ENCODE results near the gene PBX1.

The PBX1 gene

GRCh38 chr1:164628772-164629171 is 69.8 kb downstream of the PBX1 start:
- no peak overlapping the region for H3K9ac ChIP-seq (ENCODE audit: low read length)
- H2AFZ ChIP-seq (ENCODE audit: low read depth, low read length) = no peak overlapping the region
- no peaks in the 10 kb centered on the region for H3K9me3 ChIP-seq (ENCODE audit: insufficient read depth, low read length)
- no peaks in the 10 kb centered on the region for H3K79me2 ChIP-seq (ENCODE audit: low read length)
- H3K27me3 ChIP-seq (ENCODE audit: low read depth, low read length) = peaks cover 5% of the 10 kb centered on the region
- H3K4me3 ChIP-seq (ENCODE audit: low read length) = no peak overlapping the region
- no peaks in the 10 kb centered on the region for H3K4me1 ChIP-seq (ENCODE audit: low read length)
- H3K27ac ChIP-seq (ENCODE audit: low read length) = no peak overlapping the region
- H3K36me3 ChIP-seq (replicated peaks; ENCODE audit: low read depth, low read length) = no peaks in the 10 kb centered on the region
- no peaks in the 10 kb centered on the region for H4K20me1 ChIP-seq (ENCODE audit: insufficient read depth, low read length)
- TF ChIP-seq CTCF (IDR thresholded peaks at IDR 0.05; ENCODE audit: low read depth, low read length) (no peak), EZH2phosphoT487 (IDR thresholded peaks at IDR 0.05; ENCODE audit: low read depth) (no peak)
- no peak overlapping the region for H3K4me2 ChIP-seq (ENCODE audit: low read length)

- Histone ChIP-seq H2AFZ (ENCODE audit: low read depth, low read length) (no peak overlapping the region), H3K4me3 (ENCODE audit: low read length) (no peak overlapping the region), H3K27me3 (ENCODE audit: low read depth, low read length) (peaks cover 5% of the 10 kb centered on the region), H3K4me1 (ENCODE audit: low read length) (no peaks in the 10 kb centered on the region), H3K36me3 (replicated peaks; ENCODE audit: low read depth, low read length) (no peaks in the 10 kb centered on the region), H3K4me2 (ENCODE audit: low read length) (no peak overlapping the region), H3K27ac (ENCODE audit: low read length) (no peak overlapping the region), H3K9me3 (ENCODE audit: insufficient read depth, low read length) (no peaks in the 10 kb centered on the region), H4K20me1 (ENCODE audit: insufficient read depth, low read length) (no peaks in the 10 kb centered on the region), H3K9ac (ENCODE audit: low read length) (no peak overlapping the region), H3K79me2 (ENCODE audit: low read length) (no peaks in the 10 kb centered on the region)
- TF ChIP-seq CTCF (IDR thresholded peaks at IDR 0.05; ENCODE audit: low read depth, low read length) = no peak
- TF ChIP-seq EZH2phosphoT487 (IDR thresholded peaks at IDR 0.05; ENCODE audit: low read depth) = no peak
Observed at GRCh38 chr1:164629971-164630370, 71.0 kb downstream of the PBX1 start.

- H3K4me3 ChIP-seq (ENCODE audit: low read length) = no peak overlapping the region
Observed at GRCh38 chr1:164630626-164631396, 71.8 kb downstream of the PBX1 start.

GRCh38 chr1:164631751-164632150 is 72.8 kb downstream of the PBX1 start:
- no peak overlapping the region for H3K27ac ChIP-seq (ENCODE audit: low read length)
- no peak for TF ChIP-seq EZH2phosphoT487 (IDR thresholded peaks at IDR 0.05; ENCODE audit: low read depth)
- no peak for TF ChIP-seq CTCF (IDR thresholded peaks at IDR 0.05; ENCODE audit: low read depth, low read length)
- H4K20me1 ChIP-seq (ENCODE audit: insufficient read depth, low read length) = no peaks in the 10 kb centered on the region
- H3K4me1 ChIP-seq (ENCODE audit: low read length) = no peaks in the 10 kb centered on the region
- no peak overlapping the region for H3K4me3 ChIP-seq (ENCODE audit: low read length)
- no peak overlapping the region for H3K4me2 ChIP-seq (ENCODE audit: low read length)
- peaks cover 5% of the 10 kb centered on the region for H3K27me3 ChIP-seq (ENCODE audit: low read depth, low read length)
- H3K9ac ChIP-seq (ENCODE audit: low read length) = no peak overlapping the region
- no peaks in the 10 kb centered on the region for H3K36me3 ChIP-seq (replicated peaks; ENCODE audit: low read depth, low read length)
- no peaks in the 10 kb centered on the region for H3K79me2 ChIP-seq (ENCODE audit: low read length)
- no peaks in the 10 kb centered on the region for H3K9me3 ChIP-seq (ENCODE audit: insufficient read depth, low read length)
- no peak overlapping the region for H2AFZ ChIP-seq (ENCODE audit: low read depth, low read length)

More at GRCh38 chr1:164630626-164631396, 71.8 kb downstream of the PBX1 start:
- Histone ChIP-seq H4K20me1 (ENCODE audit: insufficient read depth, low read length) (no peaks in the 10 kb centered on the region), H3K27me3 (ENCODE audit: low read depth, low read length) (peaks cover 5% of the 10 kb centered on the region), H3K4me2 (ENCODE audit: low read length) (no peak overlapping the region), H2AFZ (ENCODE audit: low read depth, low read length) (no peak overlapping the region), H3K4me1 (ENCODE audit: low read length) (no peaks in the 10 kb centered on the region), H3K9me3 (ENCODE audit: insufficient read depth, low read length) (no peaks in the 10 kb centered on the region), H3K9ac (ENCODE audit: low read length) (no peak overlapping the region), H3K36me3 (replicated peaks; ENCODE audit: low read depth, low read length) (no peaks in the 10 kb centered on the region), H3K79me2 (ENCODE audit: low read length) (no peaks in the 10 kb centered on the region), H3K27ac (ENCODE audit: low read length) (no peak overlapping the region)
- TF ChIP-seq EZH2phosphoT487 (IDR thresholded peaks at IDR 0.05; ENCODE audit: low read depth) (no peak), CTCF (IDR thresholded peaks at IDR 0.05; ENCODE audit: low read depth, low read length) (no peak)

Data from OCI-LY3 (cell line).